Gastroesophageal sphincter (tissue), 4 donors: ENCODE results near the gene DCST1. TPM values are rescaled to one million over a fixed set of nuclear protein-coding genes. Genes with fewer than 3 reads are reported as not detected.

ENCODE experiments used
- ATAC-seq: fragments of 150-250 bp; one replicate; pipeline ENCODE4 v1.9.1; 2016; ENCODE audit warnings: mild to moderate bottlenecking, moderate library complexity
- H3K27ac ChIP-seq, 4 donors: fragments of 200-600 bp; sonication (generic) in 3 of 4; 1 replicate in 3 of 4; 2 replicates in 1 of 4; pipeline ENCODE4 v1.5.1; 2016 to 2019
- H3K27me3 ChIP-seq: fragments of 200-600 bp; sonication (generic); one replicate; pipeline ENCODE4 v1.5.1; 2019
- H3K36me3 ChIP-seq, 2 donors: fragments of 200-600 bp; sonication (generic); one replicate each; pipeline ENCODE4 v1.5.1; 2019; ENCODE audit warnings: control low read depth in 1 of 2
- H3K4me1 ChIP-seq, 3 donors: fragments of 200-600 bp; sonication (generic); 1 replicate in 2 of 3; 2 replicates in 1 of 3; pipeline ENCODE4 v1.5.1; 2016 to 2019; ENCODE audit warnings: control low read depth in 2 of 3
- H3K4me3 ChIP-seq, 2 donors: fragments of 200-600 bp; sonication (generic); one replicate each; pipeline ENCODE4 v1.5.1; 2019; ENCODE audit warnings: mild to moderate bottlenecking in 1 of 2, moderate library complexity in 1 of 2
- H3K9me3 ChIP-seq, 3 donors: fragments of 200-600 bp; sonication (generic); one replicate each; pipeline ENCODE4 v1.5.1; 2017 to 2019; ENCODE audit warnings: control low read depth in 2 of 3
- CTCF ChIP-seq, 4 experiments: fragments of 200-600 bp in 2 of 4; fragments of 450-650 bp in 2 of 4; sonication (generic) in 1 of 4; IDR thresholded peaks; one replicate each; pipeline ENCODE4 v1.5.1; 2017 to 2019; ENCODE audit warnings: antibody characterized with exemption in 4 of 4, mild to moderate bottlenecking in 2 of 4, moderate library complexity in 2 of 4
- EP300 ChIP-seq: sonication (generic); formaldehyde crosslinking; IDR thresholded peaks from one replicate; pipeline ENCODE4 v1.6.1; 2017; ENCODE audit warnings: antibody characterized with exemption, mild to moderate bottlenecking
- POLR2A ChIP-seq, 2 donors: fragments of 450-650 bp; IDR thresholded peaks; one replicate each; pipeline ENCODE4 v1.6.1; 2017; ENCODE audit warnings: antibody characterized with exemption in 2 of 2, mild to moderate bottlenecking in 2 of 2, moderate library complexity in 1 of 2
- POLR2AphosphoS5 ChIP-seq: sonication (generic); formaldehyde crosslinking; IDR thresholded peaks from one replicate; pipeline ENCODE4 v1.6.1; 2017; ENCODE audit warnings: antibody characterized with exemption
- WGBS, 2 donors: methylation state at CpG; one replicate each; pipeline ENCODE4 v1.1.5; 2018; ENCODE audit warnings: low coverage in 1 of 2; 5-methylcytosine and 5-hydroxymethylcytosine counted together
- total RNA-seq, 4 donors: library from RNA; depleted of rRNA; stranded (reverse); fragments of >200 nt; gene quantifications; one replicate each; pipeline ENCODE4 v1.1.0, GENCODE V29; 2016

The DCST1 gene
- total RNA-seq, 4 donors from 2014 or later, result not detected

GRCh38 chr1:155068599-155068998 lies 35.0 kb downstream of the DCST1 start:
- Histone ChIP-seq H3K27ac (no peak overlapping the region), H3K4me1 (peaks cover 0 to 37% (median 7%) of the 10 kb centered on the region in 3 donors), H3K9me3 (no peaks in the 10 kb centered on the region), H3K27me3 (no peaks in the 10 kb centered on the region), H3K36me3 (peaks cover 0 to 9% of the 10 kb centered on the region in 2 donors), H3K4me3 (no peak overlapping the region)
- 100% methylated on average over 1 of the region's 3 CpGs; no CpG with 5 or more reads in 1 of the 2 donors for WGBS, 2 donors
- ATAC-seq, result no peak
- TF ChIP-seq CTCF (IDR thresholded peaks at IDR 0.05) (no peak), EP300 (no peak), POLR2A (IDR thresholded peaks at IDR 0.05) (no peak), POLR2AphosphoS5 (no peak)

GRCh38 chr1:155069551-155070157 lies 36.0 kb downstream of the DCST1 start:
- Histone ChIP-seq H3K27me3 (no peaks in the 10 kb centered on the region), H3K36me3 (peaks cover 0 to 9% of the 10 kb centered on the region in 2 donors), H3K9me3 (no peaks in the 10 kb centered on the region), H3K4me1 (peaks cover 0 to 27% (median 7%) of the 10 kb centered on the region in 3 donors), H3K4me3 (no peak overlapping the region), H3K27ac (no peak overlapping the region)
- WGBS, 2 donors, result no CpG with 5 or more reads among the region's 7 CpGs
- TF ChIP-seq EP300 (no peak), POLR2A (IDR thresholded peaks at IDR 0.05) (no peak), POLR2AphosphoS5 (no peak), CTCF (IDR thresholded peaks at IDR 0.05) (no peak)
- ATAC-seq, result no peak

GRCh38 chr1:155070158-155070621 lies 36.6 kb downstream of the DCST1 start:
- H3K36me3 ChIP-seq, result peaks cover 0 to 9% of the 10 kb centered on the region in 2 donors
- peaks cover 0 to 23% (median 7%) of the 10 kb centered on the region in 3 donors for H3K4me1 ChIP-seq
- H3K9me3 ChIP-seq, result no peaks in the 10 kb centered on the region
- H3K27me3 ChIP-seq, result no peaks in the 10 kb centered on the region
- peak overlapping the region in 3 of 4 donors; percentile 59 to 82 (median 74) for H3K27ac ChIP-seq
- TF ChIP-seq EP300 (no peak), POLR2A (IDR thresholded peaks at IDR 0.05) (no peak), POLR2AphosphoS5 (no peak), CTCF (IDR thresholded peaks at IDR 0.05) (no peak)
- WGBS, 2 donors, result 37% methylated on average over 6 of the region's 28 CpGs; no CpG with 5 or more reads in 1 of the 2 donors
- ATAC-seq, result no peak
- H3K4me3 ChIP-seq, result peak overlapping the region in 1 of 2 donors; percentile 55

- 30% methylated on average over 6 of the region's 61 CpGs; no CpG with 5 or more reads in 1 of the 2 donors for WGBS, 2 donors
- peak overlapping the region; percentile 37 to 55 for H3K4me3 ChIP-seq
- H3K4me1 ChIP-seq, result peaks cover 0 to 23% (median 7%) of the 10 kb centered on the region in 3 donors
- TF ChIP-seq POLR2A (IDR thresholded peaks at IDR 0.05) (no peak), CTCF (IDR thresholded peaks at IDR 0.05) (peak in 3 of 4 experiments; percentile 45 to 63 (median 46)), POLR2AphosphoS5 (peak; percentile 24)
- no peaks in the 10 kb centered on the region for H3K27me3 ChIP-seq
- peaks cover 0 to 9% of the 10 kb centered on the region in 2 donors for H3K36me3 ChIP-seq
- peak; percentile 87 for ATAC-seq
- no peaks in the 10 kb centered on the region for H3K9me3 ChIP-seq
- peak overlapping the region in 3 of 4 donors; percentile 59 to 82 (median 74) for H3K27ac ChIP-seq
Measured at GRCh38 chr1:155070721-155071569, 37.3 kb downstream of the DCST1 start.
